DOHH2 (cell line): ENCODE measurements around the gene CLTCL1.

ENCODE experiments used
- H3F3A ChIP-seq: fragments of 200-600 bp; sonication (generic), shearing (Covaris generic); 2 replicates; pipeline ENCODE4 v1.6.0; 2016; ENCODE audit warnings: antibody characterized with exemption, mild to moderate bottlenecking; ENCODE audit not compliant: control insufficient read depth, insufficient read depth
- H3K27ac ChIP-seq: fragments of 200-600 bp; sonication (generic); 2 replicates; pipeline ENCODE4 v1.5.1; 2014; ENCODE audit warnings: low read depth, mild to moderate bottlenecking, low read length, moderate library complexity
- H3K27me3 ChIP-seq: fragments of 200-600 bp; sonication (generic); 2 replicates; pipeline ENCODE4 v1.6.1; 2014; ENCODE audit warnings: mild to moderate bottlenecking, low read length, mixed read lengths; ENCODE audit not compliant: control insufficient read depth
- H3K36me3 ChIP-seq: fragments of 200-600 bp; sonication (generic); 2 replicates; pipeline ENCODE4 v1.6.1; 2014; ENCODE audit warnings: mild to moderate bottlenecking, low read length, moderate library complexity, mixed read lengths; ENCODE audit not compliant: control insufficient read depth
- H3K4me1 ChIP-seq: fragments of 200-600 bp; sonication (generic); 2 replicates; pipeline ENCODE4 v1.6.1; 2014; ENCODE audit warnings: mild to moderate bottlenecking, low read length, mixed read lengths; ENCODE audit not compliant: control insufficient read depth
- H3K4me2 ChIP-seq: fragments of 200-600 bp; sonication (generic); 2 replicates; pipeline ENCODE4 v1.6.0; 2014; ENCODE audit warnings: mild to moderate bottlenecking, low read length, moderate library complexity
- H3K4me3 ChIP-seq: fragments of 200-600 bp; sonication (generic); 2 replicates; pipeline ENCODE4 v1.5.1; 2014; ENCODE audit warnings: mild to moderate bottlenecking, low read length, mixed read lengths
- H3K79me2 ChIP-seq: fragments of 200-600 bp; sonication (generic); 2 replicates; pipeline ENCODE4 v1.6.1; 2014; ENCODE audit warnings: mild to moderate bottlenecking, low read length, mixed read lengths; ENCODE audit not compliant: control insufficient read depth
- H3K9me2 ChIP-seq: fragments of 200-600 bp; sonication (generic); replicated peaks from 2 replicates; pipeline ENCODE4 v1.6.1; 2014; ENCODE audit warnings: mild to moderate bottlenecking, low read length, mixed read lengths; ENCODE audit not compliant: control insufficient read depth
- H3K9me3 ChIP-seq: fragments of 200-600 bp; sonication (generic); 2 replicates; pipeline ENCODE4 v1.6.1; 2014; ENCODE audit warnings: antibody characterized with exemption, low read length, mixed read lengths; ENCODE audit not compliant: control insufficient read depth, insufficient read depth
- H4K20me1 ChIP-seq: fragments of 200-600 bp; sonication (generic); 2 replicates; pipeline ENCODE4 v1.6.0; 2014; ENCODE audit warnings: low read depth, mild to moderate bottlenecking, antibody characterized with exemption, low read length, moderate library complexity; ENCODE audit not compliant: control insufficient read depth, insufficient read depth
- EZH2phosphoT487 ChIP-seq: fragments of 200-600 bp; sonication (generic); IDR thresholded peaks from 2 replicates; pipeline ENCODE4 v1.6.1; 2017; ENCODE audit warnings: borderline replicate concordance, mild to moderate bottlenecking, antibody characterized with exemption, low read length, moderate library complexity, mixed read lengths
- TF ChIP-seq, protein P1 (sequence below): fragments of 200-600 bp; sonication (generic); IDR thresholded peaks from one replicate; pipeline ENCODE4 v1.5.1; 2014; ENCODE audit warnings: antibody characterized with exemption, mild to moderate bottlenecking, low read depth, low read length; ENCODE audit not compliant: poor library complexity, severe bottlenecking

CLTCL1 gene

DNA sequence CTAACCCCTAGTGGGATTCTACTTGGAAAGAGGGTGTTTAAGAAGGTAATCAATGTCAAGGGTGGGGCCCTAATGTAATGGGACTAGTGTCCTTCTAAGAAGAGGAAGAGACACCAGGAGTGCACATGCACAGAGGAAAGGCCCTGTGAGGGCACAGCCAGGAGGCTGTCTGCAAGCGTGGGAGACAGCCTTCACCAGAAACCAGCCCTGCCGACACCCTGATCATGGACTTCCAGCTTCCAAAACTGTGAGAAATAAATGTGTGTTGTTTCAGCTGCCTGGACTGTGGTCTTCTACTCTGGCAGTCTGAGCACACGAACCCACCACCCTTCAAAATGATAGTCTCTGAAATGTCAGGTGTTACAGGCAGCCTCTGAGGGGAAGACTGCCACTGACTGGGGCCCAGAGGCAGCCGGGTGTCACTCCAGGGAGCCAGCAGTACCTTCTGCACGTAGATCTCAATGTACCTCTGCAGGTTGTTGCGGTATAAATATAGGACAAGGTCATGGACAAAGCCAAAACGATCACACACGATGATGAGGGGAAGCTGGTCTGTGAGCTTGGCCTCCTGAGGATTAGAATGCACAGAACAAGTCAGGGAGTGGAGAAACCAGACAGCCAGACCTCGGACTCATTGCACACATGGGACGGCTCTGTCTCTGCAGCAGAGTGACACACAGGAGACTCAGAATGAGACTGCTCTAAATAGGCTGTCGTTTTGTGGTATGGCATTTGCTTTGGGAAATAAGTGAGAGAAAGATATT lies 69.1 kb downstream of the CLTCL1 start:
- Histone ChIP-seq H3K27ac (no peak overlapping the region), H3K79me2 (no peaks in the 10 kb centered on the region), H3K9me3 (no peaks in the 10 kb centered on the region), H3K4me2 (no peak overlapping the region), H3F3A (no peaks in the 10 kb centered on the region), H3K27me3 (peaks cover 4% of the 10 kb centered on the region; the same call in 1 of the 2 replicates), H3K4me1 (peaks cover 6% of the 10 kb centered on the region), H3K36me3 (no peaks in the 10 kb centered on the region), H3K4me3 (no peak overlapping the region), H4K20me1 (no peaks in the 10 kb centered on the region), H3K9me2 (no peaks in the 10 kb centered on the region)
- TF ChIP-seq, protein P1, sequence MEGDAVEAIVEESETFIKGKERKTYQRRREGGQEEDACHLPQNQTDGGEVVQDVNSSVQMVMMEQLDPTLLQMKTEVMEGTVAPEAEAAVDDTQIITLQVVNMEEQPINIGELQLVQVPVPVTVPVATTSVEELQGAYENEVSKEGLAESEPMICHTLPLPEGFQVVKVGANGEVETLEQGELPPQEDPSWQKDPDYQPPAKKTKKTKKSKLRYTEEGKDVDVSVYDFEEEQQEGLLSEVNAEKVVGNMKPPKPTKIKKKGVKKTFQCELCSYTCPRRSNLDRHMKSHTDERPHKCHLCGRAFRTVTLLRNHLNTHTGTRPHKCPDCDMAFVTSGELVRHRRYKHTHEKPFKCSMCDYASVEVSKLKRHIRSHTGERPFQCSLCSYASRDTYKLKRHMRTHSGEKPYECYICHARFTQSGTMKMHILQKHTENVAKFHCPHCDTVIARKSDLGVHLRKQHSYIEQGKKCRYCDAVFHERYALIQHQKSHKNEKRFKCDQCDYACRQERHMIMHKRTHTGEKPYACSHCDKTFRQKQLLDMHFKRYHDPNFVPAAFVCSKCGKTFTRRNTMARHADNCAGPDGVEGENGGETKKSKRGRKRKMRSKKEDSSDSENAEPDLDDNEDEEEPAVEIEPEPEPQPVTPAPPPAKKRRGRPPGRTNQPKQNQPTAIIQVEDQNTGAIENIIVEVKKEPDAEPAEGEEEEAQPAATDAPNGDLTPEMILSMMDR: no peak
- TF ChIP-seq EZH2phosphoT487: no peak

DNA sequence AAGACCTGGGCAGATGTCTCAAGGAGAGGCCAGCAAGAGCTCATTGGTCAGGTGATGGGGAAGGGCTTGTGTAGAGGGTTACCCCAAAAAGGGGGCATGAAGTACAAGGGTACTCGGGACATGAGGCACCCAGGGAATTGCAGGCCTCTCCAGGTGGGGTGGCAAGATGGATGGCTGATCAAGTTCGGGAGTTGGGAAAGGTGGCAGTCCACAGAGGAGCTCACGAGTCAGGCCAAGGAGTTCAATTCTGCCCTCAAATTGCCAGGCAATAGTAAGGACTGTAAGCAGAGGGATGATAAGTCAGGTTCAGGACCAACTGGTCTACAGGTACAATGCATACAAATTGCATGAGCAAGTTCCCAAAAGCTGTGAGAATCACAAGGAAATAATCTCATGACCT lies 70.7 kb downstream of the CLTCL1 start:
- Histone ChIP-seq H3K4me3 (no peak overlapping the region), H3K36me3 (no peaks in the 10 kb centered on the region)
- TF ChIP-seq, protein P1: no peak
- no peak for TF ChIP-seq EZH2phosphoT487

DNA sequence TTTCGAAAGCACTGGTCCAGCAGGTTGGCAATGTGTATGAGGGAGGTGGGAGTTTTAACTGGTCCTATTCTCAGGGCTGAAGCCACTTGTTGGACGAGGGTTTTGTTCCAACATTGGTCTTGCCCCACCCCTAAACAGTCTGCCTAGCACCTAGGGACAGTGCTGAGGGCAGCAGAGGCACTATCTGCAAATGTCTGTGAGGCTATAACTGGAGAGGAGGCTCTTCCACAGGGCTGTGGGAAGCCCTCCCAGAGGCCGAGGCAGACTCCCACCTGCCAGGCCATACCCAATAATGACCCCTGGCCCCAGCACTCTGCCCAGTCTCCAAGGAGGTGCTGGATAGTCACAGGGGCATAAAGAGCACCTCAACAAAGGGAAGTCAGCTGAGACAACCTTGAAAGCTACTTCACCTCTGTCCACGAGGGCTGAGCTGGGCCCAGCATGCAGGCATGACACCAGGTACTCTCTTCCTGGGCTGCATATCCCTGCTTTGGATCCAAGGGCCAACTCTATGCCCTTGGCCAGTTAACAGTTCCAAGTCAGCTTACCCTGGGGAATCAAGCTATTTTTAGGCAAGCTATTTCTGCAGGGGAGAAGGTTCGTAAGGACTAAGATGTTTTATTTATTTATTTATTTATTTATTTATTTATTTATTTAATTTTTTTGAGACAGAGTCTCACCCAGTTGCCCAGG lies 72.8 kb downstream of the CLTCL1 start:
- H3K9me3 ChIP-seq: no peaks in the 10 kb centered on the region
- H3K4me2 ChIP-seq: no peak overlapping the region
- H3K27ac ChIP-seq: no peak overlapping the region
- H3K9me2 ChIP-seq: no peaks in the 10 kb centered on the region
- no peaks in the 10 kb centered on the region for H3K36me3 ChIP-seq
- peaks cover 16% of the 10 kb centered on the region; the same call in 1 of the 2 replicates for H3K27me3 ChIP-seq
- no peaks in the 10 kb centered on the region for H3F3A ChIP-seq
- no peak overlapping the region for H3K4me3 ChIP-seq
- peaks cover 8% of the 10 kb centered on the region for H3K4me1 ChIP-seq
- H4K20me1 ChIP-seq: no peaks in the 10 kb centered on the region
- no peaks in the 10 kb centered on the region for H3K79me2 ChIP-seq
- no peak for TF ChIP-seq EZH2phosphoT487
- TF ChIP-seq, protein P1: no peak

More for the DNA sequence above, 70.7 kb downstream of the CLTCL1 start:
- H3K9me2 ChIP-seq: no peaks in the 10 kb centered on the region
- H3K9me3 ChIP-seq: no peaks in the 10 kb centered on the region
- no peaks in the 10 kb centered on the region for H3F3A ChIP-seq
- no peak overlapping the region for H3K4me2 ChIP-seq
- no peak overlapping the region for H3K27ac ChIP-seq
- H3K4me1 ChIP-seq: peaks cover 6% of the 10 kb centered on the region
- H3K27me3 ChIP-seq: peaks cover 12% of the 10 kb centered on the region; the same call in 1 of the 2 replicates
- H3K79me2 ChIP-seq: no peaks in the 10 kb centered on the region
- H4K20me1 ChIP-seq: no peaks in the 10 kb centered on the region
